Neural cell (in vitro differentiated cells): ENCODE results near the gene KCNAB1.
"Not testable (repeated sequence)": the region's sequence is repeated elsewhere in the genome, so short reads cannot be mapped to it uniquely, and the experiment has no call there.

Source experiments
- EP300 ChIP-seq: fragments of 450-650 bp; conservative IDR thresholded peaks from 2 replicates; pipeline ENCODE4 v1.6.1; 2014; ENCODE audit warnings: antibody characterized with exemption, mild to moderate bottlenecking, moderate library complexity; ENCODE audit not compliant: poor library complexity, severe bottlenecking
- EZH2 ChIP-seq: fragments of 200-600, 300-800 bp; shearing (Covaris generic), sonication (generic); IDR thresholded peaks from 2 replicates; pipeline ENCODE4 v1.6.1; 2014; ENCODE audit warnings: antibody characterized with exemption, low read length, borderline replicate concordance, mild to moderate bottlenecking; ENCODE audit not compliant: insufficient read depth, poor library complexity, severe bottlenecking
- POLR2AphosphoS5 ChIP-seq: IDR thresholded peaks from 2 replicates; pipeline ENCODE4 v1.6.1; 2012
- REST ChIP-seq: IDR thresholded peaks from 2 replicates; pipeline ENCODE4 v1.6.1; 2012; ENCODE audit warnings: borderline replicate concordance
- TAF1 ChIP-seq: IDR thresholded peaks from 2 replicates; pipeline ENCODE4 v1.6.1; 2012; ENCODE audit warnings: low read depth
- TF ChIP-seq, protein P1 (sequence below): fragments of 450-650 bp; IDR thresholded peaks from 2 replicates; pipeline ENCODE4 v1.5.1; 2014; ENCODE audit warnings: antibody characterized with exemption, mild to moderate bottlenecking, moderate library complexity; ENCODE audit not compliant: poor library complexity, severe bottlenecking

GRCh38 chr3:156222381-156222780 lies 102.0 kb downstream of the KCNAB1 start:
- not testable (repeated sequence) for TF ChIP-seq POLR2AphosphoS5, REST, EZH2, EP300, TAF1
- TF ChIP-seq, protein P1, sequence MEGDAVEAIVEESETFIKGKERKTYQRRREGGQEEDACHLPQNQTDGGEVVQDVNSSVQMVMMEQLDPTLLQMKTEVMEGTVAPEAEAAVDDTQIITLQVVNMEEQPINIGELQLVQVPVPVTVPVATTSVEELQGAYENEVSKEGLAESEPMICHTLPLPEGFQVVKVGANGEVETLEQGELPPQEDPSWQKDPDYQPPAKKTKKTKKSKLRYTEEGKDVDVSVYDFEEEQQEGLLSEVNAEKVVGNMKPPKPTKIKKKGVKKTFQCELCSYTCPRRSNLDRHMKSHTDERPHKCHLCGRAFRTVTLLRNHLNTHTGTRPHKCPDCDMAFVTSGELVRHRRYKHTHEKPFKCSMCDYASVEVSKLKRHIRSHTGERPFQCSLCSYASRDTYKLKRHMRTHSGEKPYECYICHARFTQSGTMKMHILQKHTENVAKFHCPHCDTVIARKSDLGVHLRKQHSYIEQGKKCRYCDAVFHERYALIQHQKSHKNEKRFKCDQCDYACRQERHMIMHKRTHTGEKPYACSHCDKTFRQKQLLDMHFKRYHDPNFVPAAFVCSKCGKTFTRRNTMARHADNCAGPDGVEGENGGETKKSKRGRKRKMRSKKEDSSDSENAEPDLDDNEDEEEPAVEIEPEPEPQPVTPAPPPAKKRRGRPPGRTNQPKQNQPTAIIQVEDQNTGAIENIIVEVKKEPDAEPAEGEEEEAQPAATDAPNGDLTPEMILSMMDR, result not testable (repeated sequence)
